Activated CD4-positive, alpha-beta T cell treated with anti-CD3 and anti-CD28 coated beads, Interleukin-2, amount 50 U/mL, for 1 hour (primary cell): ENCODE results near the gene CDC123.
"Not testable (repeated sequence)": the region's sequence is repeated elsewhere in the genome, so short reads cannot be mapped to it uniquely, and the experiment has no call there.

Source experiments
- DNase-seq: peaks from one replicate; pipeline ENCODE4 v3.0.0-alpha.2; 2020

CDC123 gene

DNA sequence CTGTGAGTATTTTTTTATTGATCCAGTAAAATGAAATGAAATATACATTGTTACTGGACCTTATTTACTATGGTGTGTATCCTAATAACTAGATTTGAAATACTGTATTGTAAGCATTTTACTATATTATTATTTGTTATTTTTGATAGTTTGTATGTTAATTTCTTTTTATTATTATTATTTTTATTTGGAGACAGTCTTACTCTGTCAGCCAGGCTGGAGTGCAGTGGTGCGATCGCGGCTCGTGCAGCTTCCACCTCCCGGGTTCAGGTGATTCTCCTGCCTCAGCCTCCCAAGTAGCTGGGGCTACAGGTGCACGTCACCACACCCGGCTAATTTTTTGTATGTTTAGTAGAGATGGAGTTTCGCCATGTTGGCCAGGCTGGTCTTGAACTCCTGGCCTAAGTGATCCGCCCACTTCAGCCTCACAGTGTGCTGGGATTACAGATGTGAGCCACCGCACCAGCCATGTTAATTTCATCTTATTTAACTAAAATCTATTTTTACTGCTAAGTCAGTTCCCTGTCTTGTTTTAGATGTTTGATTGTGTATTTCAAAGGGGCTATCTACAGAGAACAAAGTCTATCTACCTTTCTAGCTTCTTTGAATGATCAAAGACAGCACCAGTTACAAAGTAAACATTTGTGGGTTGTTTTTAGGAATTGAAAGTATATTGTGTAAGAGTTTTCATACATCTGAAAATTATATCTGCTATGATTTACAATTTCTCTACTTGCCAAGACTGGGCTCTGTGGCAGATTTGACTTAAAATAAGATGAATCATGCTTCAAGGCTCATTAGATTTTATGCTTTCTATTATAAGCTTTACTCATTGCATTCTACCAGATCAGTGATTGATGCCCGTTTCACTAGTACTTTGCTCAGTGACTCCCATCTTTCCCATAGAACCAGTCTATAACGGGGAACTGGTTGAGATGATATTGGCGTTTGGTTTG is 41.6 kb downstream of the CDC123 start:
- DNase-seq, result no peak

DNA sequence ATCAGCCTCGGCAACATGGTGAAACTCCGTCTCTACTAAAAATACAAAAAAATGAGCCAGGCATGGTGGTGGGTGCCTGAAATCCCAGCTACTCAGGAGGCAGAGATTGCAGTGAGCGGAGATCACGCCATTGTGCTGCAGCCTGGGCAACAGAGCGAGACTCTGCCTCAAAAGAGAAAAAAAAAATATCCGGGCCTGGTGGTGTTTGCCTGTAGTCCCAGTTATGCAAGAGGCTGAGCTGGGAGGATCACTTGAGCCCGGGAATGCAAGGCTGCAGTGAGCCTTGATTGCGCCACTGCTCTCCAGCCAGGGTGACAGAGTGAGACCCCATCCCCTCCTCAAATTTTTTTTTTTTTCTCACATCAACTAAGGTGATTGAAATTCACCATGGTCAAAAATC is 42.8 kb downstream of the CDC123 start:
- DNase-seq, result no peak

DNA sequence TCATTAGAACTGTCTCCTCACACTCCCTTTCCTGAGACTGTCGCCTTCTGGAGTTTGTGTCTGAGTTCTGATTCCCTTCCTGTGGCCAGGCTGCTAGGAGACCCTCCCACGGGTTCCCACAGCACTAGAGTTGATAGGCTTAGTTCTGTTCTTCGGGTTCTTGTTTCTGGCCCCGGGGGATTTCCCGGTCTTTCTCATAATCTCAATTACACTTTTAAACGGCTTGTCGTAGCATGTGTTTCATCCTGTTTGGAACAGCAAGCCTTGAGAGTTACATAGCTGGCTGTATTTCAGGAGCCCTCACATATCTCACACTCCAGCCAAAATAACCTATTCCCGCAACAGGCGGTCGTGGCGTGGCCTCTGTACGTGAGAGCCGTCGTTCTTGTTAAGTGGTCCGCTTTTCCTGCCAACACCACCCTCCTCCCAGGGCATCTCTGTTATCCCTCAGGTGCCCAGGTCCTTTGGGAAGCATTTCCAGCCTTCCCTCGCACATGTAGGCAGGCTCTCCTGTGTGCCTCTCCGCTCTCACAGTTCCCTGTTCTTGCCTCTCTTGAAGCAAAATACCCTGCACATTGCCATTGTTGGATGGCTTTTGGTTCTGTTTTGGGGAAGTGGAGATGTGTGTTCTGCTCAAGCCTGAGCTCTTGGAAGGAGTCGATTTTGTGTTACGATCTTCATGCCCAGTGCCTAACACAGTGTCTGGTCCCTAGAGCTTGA is 46.0 kb downstream of the CDC123 start:
- DNase-seq, result no peak

DNA sequence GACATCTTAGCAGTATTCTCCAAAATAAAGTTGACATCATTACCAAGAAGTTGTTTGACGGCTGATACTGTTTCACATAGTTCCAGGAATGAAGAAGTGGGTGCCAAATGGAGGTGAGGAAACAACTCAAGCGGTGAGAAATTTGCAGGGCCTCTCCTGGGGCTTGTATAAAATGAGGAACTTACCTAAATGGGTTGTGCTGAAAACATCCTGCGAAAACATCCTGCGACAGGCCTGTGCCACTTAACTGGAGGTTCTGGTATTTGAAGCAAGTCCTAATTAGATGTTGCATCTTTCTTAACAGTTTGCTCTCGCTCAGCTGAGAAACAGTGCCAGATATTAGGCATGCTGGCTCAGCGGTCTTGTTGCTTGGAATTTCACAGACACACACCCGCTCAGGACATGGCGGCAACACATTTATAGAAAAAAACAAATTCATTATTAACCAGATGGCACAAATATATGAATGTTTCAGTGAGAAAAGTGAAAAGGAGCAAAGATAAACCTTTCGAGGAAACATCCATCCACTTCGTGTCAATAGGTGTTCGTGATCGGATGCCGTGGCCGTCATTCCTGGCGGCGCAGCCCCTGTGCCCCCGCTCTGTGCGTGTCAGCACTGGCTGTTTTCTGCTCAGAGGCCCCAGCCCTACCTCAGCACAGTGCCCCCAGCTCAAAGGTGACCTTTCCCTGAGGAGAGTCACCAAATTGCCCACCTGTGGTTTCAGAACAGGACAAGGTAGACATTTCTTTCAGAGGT is 48.1 kb downstream of the CDC123 start:
- no peak for DNase-seq

DNA sequence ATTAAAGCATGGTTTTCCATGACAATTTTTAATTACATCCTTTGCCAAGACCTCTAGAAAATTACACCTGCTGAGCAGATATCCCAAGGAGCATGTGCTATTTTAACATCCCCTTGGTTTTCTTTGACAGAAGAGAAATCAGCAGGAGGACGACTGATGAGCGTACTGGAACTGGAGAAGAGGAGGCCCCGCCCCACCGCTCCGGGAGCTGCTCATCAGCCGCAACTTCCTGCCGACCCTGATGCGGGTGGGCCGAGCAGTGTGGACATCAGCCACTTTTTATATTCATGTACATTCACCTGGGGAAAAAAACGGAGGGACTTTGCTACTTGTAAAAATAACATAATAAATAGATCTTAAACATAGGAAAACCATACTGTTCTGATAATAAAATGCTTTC is 54.2 kb downstream of the CDC123 start:
- no peak for DNase-seq

DNA sequence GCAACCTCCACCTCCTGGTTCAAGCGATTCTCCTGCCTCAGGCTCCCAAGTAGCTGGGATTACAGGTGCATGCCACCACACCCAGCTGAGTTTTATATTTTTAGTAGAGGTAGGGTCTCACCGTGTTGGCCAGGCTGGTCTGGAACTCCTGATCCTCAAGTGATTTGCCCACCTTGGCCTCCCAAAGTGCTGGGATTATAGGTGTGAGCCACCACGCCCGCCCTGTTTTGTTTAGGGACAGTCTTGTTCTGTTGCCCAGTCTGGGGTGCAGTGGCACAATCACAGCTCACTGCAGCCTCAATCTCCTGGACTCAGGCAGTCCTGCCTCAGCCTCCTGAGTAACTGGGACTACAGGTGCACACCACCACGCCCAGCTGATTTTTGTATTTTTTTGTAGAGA is 54.7 kb downstream of the CDC123 start:
- DNase-seq, result not testable (repeated sequence)

DNA sequence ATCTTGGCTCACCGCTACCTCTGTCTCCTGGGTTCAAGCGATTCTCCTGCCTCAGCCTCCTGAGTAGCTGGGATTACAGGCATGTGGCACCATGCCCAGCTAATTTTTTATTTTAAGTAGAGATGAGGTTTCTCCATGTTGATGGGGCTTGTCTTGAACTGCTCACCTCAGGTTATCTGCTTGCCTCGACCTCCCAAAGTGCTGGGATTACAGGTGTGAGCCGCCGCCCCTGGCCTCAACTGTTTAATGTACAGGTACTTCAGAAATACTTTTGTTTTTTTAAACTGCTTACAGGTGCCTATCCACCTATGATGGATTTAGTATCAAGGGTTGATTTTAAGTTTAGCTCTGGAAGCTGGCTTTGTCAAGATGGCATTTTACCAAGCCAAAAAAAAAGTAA is 55.6 kb downstream of the CDC123 start:
- no peak for DNase-seq

DNA sequence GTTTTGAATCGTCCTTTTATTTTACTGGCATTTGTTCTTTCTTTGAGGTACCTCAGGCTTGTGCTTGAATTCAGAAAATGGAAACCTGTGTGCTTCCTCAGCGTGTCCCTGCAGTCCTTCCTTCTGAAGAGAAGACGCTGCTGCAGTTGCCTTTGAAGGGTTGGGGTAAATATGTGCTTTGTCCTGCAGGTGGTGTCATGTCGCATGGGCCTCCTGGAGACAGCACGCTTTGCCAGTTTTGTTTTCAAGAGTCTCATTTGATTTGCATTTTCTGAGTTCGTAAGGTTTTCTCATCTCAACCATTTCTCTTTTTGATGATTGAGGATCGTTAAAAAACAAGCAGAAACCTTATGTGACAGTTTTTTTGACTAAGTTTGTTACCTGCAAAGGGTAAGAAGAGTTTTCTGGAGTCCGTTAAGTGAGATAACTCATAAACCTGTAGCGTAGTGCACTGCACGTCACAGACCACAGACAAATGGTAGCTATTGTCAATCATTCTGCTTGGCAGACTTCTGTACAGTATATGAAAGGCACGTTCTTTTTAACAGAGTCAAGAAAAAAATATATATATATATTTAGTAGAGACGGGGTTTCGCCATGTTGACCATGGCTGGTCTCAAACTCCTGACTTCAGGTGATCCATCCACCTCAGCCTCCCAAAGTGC is 57.0 kb downstream of the CDC123 start:
- no peak for DNase-seq

DNA sequence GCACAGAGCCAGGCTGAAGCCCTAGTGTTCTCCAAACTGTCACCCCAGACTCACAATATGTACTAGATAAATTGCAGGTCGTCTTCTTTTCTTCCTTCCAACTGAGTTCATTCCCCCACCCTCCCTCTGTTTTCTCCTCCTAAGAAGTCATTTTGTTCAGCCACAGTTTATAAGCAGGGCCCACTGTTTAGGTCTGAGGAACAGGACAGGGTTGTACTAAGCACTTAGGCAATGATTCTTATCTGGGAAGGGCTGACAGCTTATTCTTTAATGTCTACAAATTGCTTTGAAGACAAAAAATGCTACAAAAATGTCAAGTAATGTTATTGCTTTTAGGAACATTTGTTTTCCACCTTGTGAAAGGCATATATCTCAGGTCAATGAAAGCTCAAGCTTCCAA is 59.1 kb downstream of the CDC123 start:
- DNase-seq, result no peak

DNA sequence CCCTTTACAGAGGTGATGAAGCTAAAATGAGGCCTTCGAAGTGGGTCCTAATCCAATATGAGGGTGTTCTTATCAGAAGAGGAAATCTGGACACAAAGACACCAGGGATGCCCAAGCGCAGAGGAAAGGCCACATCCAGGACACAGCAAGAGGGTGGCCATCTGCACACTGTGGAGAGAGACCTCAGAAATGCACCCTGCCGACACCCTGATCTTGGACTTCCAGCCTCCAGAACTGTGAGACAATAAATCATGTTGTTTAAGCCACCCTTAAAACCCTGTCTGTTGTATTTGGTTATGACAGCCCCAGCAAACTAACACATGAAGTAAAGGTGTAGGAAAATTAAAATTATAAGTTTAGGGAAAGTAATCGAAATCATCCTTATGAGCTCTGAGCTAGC is 64.0 kb downstream of the CDC123 start:
- DNase-seq, result no peak

DNA sequence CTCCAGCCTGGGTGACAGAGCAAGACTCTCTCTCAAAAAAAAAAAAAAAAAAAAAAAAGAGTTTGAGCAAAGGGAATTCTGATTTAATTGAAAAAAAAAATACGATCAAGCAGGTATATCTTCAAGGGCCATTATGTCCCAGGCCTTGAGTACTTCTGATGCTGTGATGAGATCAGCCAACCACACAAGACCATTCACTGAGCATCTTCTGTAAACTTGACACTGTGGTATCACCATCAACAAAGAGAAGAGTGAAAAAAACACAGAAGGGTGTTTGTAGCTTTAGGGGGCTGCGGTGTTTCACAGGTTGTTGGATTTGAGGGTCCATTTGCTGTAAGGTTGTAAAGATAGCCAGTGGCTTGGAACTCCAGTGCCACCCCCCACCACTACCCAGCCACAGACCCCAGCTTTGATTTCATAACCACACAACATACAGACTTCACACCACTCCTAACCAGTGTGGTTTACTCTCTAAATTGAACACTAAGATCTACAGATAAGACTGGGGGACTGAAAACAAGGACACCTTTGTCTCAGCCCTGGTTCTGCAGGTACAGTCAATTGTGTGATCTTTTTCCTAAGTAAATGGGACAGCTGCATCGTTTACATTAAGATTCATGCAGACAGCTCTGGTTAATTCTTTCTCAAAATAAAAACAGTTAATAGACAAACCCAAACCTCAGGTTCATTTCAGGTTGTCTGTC is 66.4 kb downstream of the CDC123 start:
- DNase-seq, result no peak

DNA sequence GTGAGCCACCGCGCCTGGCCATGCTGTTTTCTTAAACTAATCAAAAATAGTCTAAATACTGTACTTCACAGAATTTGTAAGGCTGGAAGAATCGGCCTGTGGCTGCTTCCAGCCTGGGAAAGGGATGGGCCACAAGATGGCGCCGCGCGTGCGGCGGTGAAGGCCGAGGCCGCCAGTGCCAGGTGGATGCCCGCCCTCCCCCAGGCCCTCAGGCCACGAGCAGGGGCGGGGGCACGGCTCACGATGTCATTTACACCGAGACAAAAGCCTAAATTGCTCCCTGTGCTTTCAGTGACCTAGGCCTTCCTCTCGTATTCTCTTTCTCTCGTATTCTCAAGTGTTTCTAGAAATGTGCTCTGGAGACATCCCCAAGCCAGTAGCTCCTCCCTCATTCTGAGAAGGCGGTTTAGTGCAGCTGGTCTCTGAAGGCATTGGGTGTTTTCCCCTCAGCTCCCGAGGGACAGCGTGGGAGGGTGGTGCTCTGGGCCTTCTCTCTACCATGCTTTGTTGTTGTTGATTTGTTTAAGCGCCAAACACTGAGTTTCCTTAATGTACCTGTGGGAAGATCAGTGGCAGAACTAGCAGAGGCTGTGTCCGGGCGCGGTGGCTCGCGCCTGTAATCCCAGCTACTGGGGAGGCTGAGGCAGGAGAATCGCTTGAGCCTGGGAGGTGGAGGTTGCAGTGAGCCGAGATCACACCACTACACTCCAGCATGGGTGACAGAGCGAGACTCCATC is 68.4 kb downstream of the CDC123 start:
- DNase-seq, result peak; percentile 71

DNA sequence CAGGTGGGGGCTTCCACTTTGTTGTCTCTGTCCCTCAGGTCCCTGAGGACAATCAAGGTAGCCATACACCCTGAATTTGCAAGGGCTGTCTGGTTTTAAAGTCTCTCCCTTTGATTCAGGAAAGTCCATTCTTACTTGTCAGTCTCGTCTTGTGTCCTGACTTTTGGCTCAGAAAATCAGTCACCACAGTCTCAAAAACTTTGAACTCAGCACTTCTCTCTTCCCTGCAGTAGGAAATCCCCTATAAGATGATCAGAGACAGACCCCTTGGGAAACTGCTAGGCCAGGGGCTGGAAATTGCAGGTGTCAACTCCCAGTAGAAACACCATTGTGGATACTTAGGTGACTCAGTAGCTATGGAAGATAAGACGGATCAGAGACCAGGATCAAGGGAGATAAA is 73.1 kb downstream of the CDC123 start:
- DNase-seq, result no peak

DNA sequence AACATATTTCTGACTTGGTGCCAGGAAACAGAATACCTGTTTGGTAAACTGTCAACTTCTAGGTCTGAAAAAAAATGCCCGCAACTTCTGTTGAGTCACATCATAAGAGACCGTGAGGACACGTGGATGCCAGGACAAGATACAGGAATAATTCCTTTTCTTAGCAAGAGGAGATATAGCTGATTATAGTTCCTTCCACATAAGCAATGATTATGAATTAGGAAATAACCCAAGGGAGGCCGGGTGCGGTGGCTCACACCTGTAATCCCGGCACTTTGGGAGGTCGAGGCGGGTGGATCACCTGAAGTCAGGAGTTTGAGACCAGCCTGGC is 75.2 kb downstream of the CDC123 start:
- no peak for DNase-seq

DNA sequence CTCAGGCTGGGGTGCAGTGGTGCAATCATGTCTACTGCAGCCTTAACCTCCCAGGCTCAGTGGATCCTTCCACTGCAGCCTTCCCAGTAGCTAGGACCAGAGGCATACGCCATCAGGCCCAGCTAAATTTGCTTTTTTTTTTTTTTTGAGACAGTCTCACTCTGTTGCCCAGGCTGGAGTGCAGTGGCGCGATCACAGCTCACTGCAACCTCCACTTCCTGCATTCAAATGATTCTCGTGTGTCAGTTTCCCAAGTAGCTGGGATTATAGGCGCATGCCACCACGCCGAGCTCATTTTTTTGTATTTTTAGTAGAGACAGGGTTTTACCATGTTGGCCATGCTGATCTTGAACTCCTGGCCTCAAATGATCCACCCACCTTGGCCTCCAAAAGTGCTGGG is 81.9 kb downstream of the CDC123 start:
- not testable (repeated sequence) for DNase-seq

DNA sequence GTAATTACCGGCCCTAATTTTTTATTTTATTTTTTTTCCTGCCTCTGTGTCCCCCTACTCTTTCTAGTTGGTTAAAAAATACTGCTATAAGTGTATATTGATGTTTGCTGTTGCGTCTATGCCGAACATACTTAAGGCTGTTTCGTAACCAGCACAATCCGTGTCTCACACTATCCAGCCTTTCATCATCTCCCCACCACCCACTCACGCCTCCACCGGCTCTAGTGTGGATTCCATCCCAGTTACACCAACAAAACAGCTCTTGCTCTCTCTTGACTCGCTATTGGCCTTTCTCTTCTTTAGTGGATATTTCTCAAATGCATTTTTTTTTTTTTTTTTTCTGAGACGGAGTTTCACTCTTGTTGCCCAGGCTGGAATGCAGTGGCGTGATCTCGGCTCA is 83.3 kb downstream of the CDC123 start:
- no peak for DNase-seq

DNA sequence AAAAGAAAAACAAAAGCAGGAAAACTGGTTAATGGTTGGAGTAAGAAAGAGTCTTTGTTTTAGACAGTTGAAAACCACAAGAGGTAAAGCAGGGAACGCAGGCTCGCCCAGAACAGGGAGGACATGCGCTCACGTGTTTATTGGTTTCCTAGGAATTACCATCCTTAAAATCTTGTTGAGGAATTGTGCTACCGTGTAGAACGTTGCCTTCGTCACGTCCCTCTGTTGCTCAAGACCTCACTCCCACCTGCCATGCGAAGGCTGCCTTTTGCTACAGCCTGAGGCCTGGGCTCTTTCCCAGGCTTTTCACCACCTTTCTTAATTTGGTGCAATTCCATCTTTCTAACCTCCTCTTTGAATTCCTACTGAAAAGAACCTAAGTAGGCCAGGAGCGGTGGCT is 91.8 kb downstream of the CDC123 start:
- DNase-seq, result no peak

DNA sequence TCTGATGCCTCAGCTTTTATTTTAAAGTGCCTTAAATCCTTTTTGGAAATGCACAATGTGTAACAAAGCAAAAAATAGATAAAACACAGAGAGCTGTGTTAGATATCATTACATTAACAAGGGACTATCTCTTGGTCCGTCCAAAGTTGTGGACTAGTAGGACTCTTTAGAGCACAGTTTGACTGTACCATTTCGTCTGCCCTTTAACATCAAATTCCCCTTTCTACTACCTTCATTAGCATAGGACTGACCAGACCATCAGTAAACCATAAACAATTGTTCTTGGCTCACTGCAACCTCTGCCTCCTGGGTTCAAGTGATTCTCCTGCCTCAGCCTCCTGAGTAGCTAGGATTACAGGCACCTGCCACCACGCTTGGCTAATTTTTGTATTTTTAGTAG is 101.8 kb downstream of the CDC123 start:
- not testable (repeated sequence) for DNase-seq

DNA sequence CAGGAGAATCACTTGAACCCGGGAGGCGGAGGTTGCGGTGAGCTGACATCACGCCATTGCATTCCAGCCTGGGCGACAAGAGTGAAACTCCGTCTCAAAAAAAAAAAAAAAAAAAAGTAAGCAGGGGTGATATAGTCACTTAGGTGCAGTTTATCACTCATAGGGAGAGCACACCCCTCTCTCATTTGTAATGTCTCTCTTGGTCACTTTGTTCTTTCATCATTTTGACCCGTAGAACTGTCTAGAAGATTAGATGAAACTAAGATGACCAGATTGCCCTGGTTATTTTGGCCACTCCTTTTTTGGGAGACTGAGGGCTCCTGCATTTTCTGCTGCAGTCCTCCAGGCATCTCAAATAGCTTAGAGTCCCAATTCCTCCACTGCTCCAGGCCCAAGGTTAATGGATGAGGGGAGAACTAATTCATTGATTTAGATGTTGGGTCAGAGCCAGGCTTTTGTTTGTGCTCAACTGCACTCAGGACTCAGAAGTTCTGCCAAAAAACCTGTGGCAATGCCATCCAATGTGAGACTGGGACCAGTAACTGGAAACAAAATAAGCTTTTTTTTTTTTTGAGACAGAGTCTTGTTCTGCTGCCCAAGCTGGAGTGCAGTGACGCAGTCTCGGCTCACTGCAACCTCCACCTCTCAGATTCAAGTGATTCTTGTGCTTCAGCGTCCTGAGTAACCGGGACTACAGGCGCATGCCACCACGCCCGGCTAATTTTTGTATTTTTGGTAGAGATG is 103.4 kb downstream of the CDC123 start:
- DNase-seq, result no peak
